Muscle layer of duodenum (tissue), 2 donors: ENCODE data around the gene OOSP4B.
"Not testable (repeated sequence)": the region's sequence is repeated elsewhere in the genome, so short reads cannot be mapped to it uniquely, and the experiment has no call there.

Source experiments
- H3K27ac ChIP-seq: one replicate; pipeline ENCODE4 v1.7.0; 2013; ENCODE audit warnings: mild to moderate bottlenecking, low read length
- H3K27me3 ChIP-seq: one replicate; pipeline ENCODE4 v1.7.0; 2013; ENCODE audit warnings: low read depth, mild to moderate bottlenecking, control low read depth, low read length
- H3K36me3 ChIP-seq, 2 donors: one replicate each; pipeline ENCODE4 v1.7.0; 2013; ENCODE audit warnings: low read length in 2 of 2, control low read depth in 1 of 2, mild to moderate bottlenecking in 1 of 2; ENCODE audit not compliant: insufficient read depth in 2 of 2, control insufficient read depth in 1 of 2
- H3K4me1 ChIP-seq, 2 donors: one replicate each; pipeline ENCODE4 v1.7.0; 2013; ENCODE audit warnings: low read length in 2 of 2, mild to moderate bottlenecking in 2 of 2, control low read depth in 1 of 2, moderate library complexity in 1 of 2; ENCODE audit not compliant: insufficient read depth in 2 of 2, control insufficient read depth in 1 of 2
- H3K4me3 ChIP-seq, 2 donors: one replicate each; pipeline ENCODE4 v1.7.0; 2013; ENCODE audit warnings: low read length in 2 of 2, low read depth in 1 of 2, mild to moderate bottlenecking in 1 of 2
- H3K9me3 ChIP-seq, 2 donors: one replicate each; pipeline ENCODE4 v1.7.0; 2013; ENCODE audit warnings: low read length in 2 of 2, control low read depth in 1 of 2, mild to moderate bottlenecking in 1 of 2; ENCODE audit not compliant: control insufficient read depth in 1 of 2
- donor health status: healthy.

Gene OOSP4B

GRCh38 chr11:60003729-60004128, 13.3 kb upstream of the OOSP4B start:
- Histone ChIP-seq H3K9me3 (no peaks in the 10 kb centered on the region), H3K4me3 (no peak overlapping the region), H3K36me3 (no peaks in the 10 kb centered on the region), H3K4me1 (no peaks in the 10 kb centered on the region), H3K27ac (no peak overlapping the region), H3K27me3 (no peaks in the 10 kb centered on the region)

- no peaks in the 10 kb centered on the region for H3K9me3 ChIP-seq
- H3K36me3 ChIP-seq = no peaks in the 10 kb centered on the region
- no peak overlapping the region for H3K4me3 ChIP-seq
- H3K27ac ChIP-seq = no peak overlapping the region
- no peaks in the 10 kb centered on the region for H3K27me3 ChIP-seq
- no peaks in the 10 kb centered on the region for H3K4me1 ChIP-seq
These were observed 11.6 kb upstream of the OOSP4B start for GRCh38 chr11:60005360-60005759.

- no peaks in the 10 kb centered on the region for H3K4me1 ChIP-seq
- H3K4me3 ChIP-seq = no peak overlapping the region
- H3K27ac ChIP-seq = no peak overlapping the region
- H3K36me3 ChIP-seq = no peaks in the 10 kb centered on the region
- H3K9me3 ChIP-seq = no peaks in the 10 kb centered on the region
- H3K27me3 ChIP-seq = no peaks in the 10 kb centered on the region
These were observed 1.1 kb downstream of the OOSP4B start for GRCh38 chr11:60018058-60018457.

- H3K9me3 ChIP-seq, H3K36me3 ChIP-seq, H3K27ac ChIP-seq, H3K4me1 ChIP-seq, H3K27me3 ChIP-seq, H3K4me3 ChIP-seq: not testable (repeated sequence)
These were observed 3.4 kb downstream of the OOSP4B start for GRCh38 chr11:60020376-60020775.

GRCh38 chr11:60029015-60029632, 12.1 kb downstream of the OOSP4B start:
- Histone ChIP-seq H3K27ac (no peak overlapping the region), H3K4me1 (no peaks in the 10 kb centered on the region), H3K4me3 (no peak overlapping the region), H3K36me3 (no peaks in the 10 kb centered on the region), H3K9me3 (no peaks in the 10 kb centered on the region), H3K27me3 (no peaks in the 10 kb centered on the region)

GRCh38 chr11:60040109-60040508, 23.1 kb downstream of the OOSP4B start, which contains the start of gene OOSP2:
OOSP2 (plus strand) TSS chr11:60040409; CDS start chr11:60040460, 51 bp downstream.
- H3K4me3 ChIP-seq = no peak within 1 kb of the TSS
- no peak within 1 kb of the TSS for H3K27ac ChIP-seq
- no peaks in the 10 kb centered on the region for H3K36me3 ChIP-seq
- H3K4me1 ChIP-seq = no peaks in the 10 kb centered on the region
- no peaks in the 10 kb centered on the region for H3K9me3 ChIP-seq
- no peaks in the 10 kb centered on the region for H3K27me3 ChIP-seq

GRCh38 chr11:60050422-60050821, 33.4 kb downstream of the OOSP4B start:
- H3K36me3 ChIP-seq, H3K27me3 ChIP-seq, H3K9me3 ChIP-seq, H3K4me1 ChIP-seq, H3K4me3 ChIP-seq, H3K27ac ChIP-seq: not testable (repeated sequence)

- H3K4me3 ChIP-seq, H3K36me3 ChIP-seq, H3K27me3 ChIP-seq, H3K27ac ChIP-seq, H3K4me1 ChIP-seq, H3K9me3 ChIP-seq: not testable (repeated sequence)
These were observed 33.9 kb downstream of the OOSP4B start for GRCh38 chr11:60050839-60051238.

GRCh38 chr11:60056349-60056969, 39.5 kb downstream of the OOSP4B start, which contains the start of gene MS4A3:
MS4A3 (plus strand) TSS chr11:60056665; CDS start chr11:60061161, 4,496 bp downstream.
- Histone ChIP-seq H3K4me3 (no peak within 1 kb of the TSS), H3K4me1 (no peaks in the 10 kb centered on the region), H3K27me3 (no peaks in the 10 kb centered on the region), H3K27ac (no peak within 1 kb of the TSS), H3K36me3 (no peaks in the 10 kb centered on the region), H3K9me3 (peaks cover 0 to 5% of the 10 kb centered on the region in 2 donors)

- no peaks in the 10 kb centered on the region for H3K4me1 ChIP-seq
- no peaks in the 10 kb centered on the region for H3K27me3 ChIP-seq
- H3K9me3 ChIP-seq = peaks cover 0 to 5% of the 10 kb centered on the region in 2 donors
- no peak overlapping the region for H3K27ac ChIP-seq
- no peaks in the 10 kb centered on the region for H3K36me3 ChIP-seq
- H3K4me3 ChIP-seq = no peak overlapping the region
These were observed 42.1 kb downstream of the OOSP4B start for GRCh38 chr11:60059052-60059451.

GRCh38 chr11:60059521-60060240, 42.7 kb downstream of the OOSP4B start:
- H3K27me3 ChIP-seq = no peaks in the 10 kb centered on the region
- H3K36me3 ChIP-seq = no peaks in the 10 kb centered on the region
- no peak overlapping the region for H3K4me3 ChIP-seq
- H3K27ac ChIP-seq = no peak overlapping the region
- no peaks in the 10 kb centered on the region for H3K4me1 ChIP-seq
- H3K9me3 ChIP-seq = peaks cover 0 to 5% of the 10 kb centered on the region in 2 donors
